GM13976 (cell line): ENCODE data around the gene NFIA.
"Not testable (repeated sequence)": the region's sequence is repeated elsewhere in the genome, so short reads cannot be mapped to it uniquely, and the experiment has no call there.

Source experiments
- DNase-seq: peaks from one replicate; pipeline ENCODE4 v3.0.0; 2012; ENCODE audit warnings: low spot score
- in situ Hi-C: fragments of 300-500 bp; cut with MboI; formaldehyde crosslinking; loops from one replicate; pipeline ENCODE4 v1.12.0; 2022; ENCODE audit warnings: low sequenced_read_pairs, mixed read lengths, inconsistent platforms; ENCODE audit not compliant: unreplicated experiment
- TF ChIP-seq, protein P1 (sequence below): IDR thresholded peaks from 2 replicates; pipeline ENCODE4 v1.5.1; 2012; ENCODE audit warnings: borderline replicate concordance, mild to moderate bottlenecking; ENCODE audit not compliant: insufficient read depth; ENCODE audit errors: extremely low read depth, missing control alignments, control extremely low read depth

Gene NFIA

DNA sequence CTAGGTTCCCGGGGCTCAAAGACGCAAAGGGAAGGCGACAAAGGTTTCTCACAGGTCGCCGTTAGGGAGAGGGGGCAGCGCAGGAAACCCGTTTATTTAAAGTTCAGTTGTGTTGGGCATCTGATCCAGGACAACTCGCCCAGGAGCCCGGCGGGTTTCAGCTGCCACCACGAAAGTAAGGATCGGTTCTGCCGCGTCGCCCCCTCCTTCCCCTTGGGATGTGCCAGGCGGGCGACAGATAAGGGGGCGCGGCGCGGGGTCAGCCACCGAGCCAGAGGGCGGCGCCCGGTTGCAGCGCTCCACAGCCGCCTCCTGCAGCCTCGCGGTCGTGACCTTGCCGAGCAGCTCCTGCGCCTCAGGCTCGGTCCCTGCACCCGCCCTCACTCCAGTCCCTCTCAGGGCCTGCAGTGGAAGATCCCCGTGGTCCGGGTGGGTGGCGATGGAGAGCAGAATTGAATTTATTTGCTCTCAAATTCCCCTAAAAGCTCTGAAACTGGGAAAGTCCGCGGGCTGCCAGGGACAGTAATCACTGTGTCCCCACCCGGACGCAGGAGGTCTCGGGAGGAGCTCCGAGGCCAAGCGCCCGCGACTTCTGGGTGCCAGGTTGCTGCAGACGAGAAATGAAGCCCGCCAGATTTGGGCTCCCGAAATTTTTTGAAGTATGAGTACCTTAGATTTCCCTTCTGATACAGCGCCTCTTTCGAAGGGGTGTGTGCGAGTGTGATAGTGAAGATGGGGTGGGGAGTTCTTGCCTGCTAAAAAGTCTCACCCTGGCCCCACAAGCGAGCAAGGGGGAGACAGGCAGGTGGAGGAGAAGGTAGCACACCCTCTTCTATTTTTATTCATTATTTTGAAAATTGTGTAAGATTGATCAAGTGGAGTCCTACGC, 28.4 kb upstream of the NFIA start:
- in situ Hi-C loops: no loop called here
- TF ChIP-seq, protein P1, sequence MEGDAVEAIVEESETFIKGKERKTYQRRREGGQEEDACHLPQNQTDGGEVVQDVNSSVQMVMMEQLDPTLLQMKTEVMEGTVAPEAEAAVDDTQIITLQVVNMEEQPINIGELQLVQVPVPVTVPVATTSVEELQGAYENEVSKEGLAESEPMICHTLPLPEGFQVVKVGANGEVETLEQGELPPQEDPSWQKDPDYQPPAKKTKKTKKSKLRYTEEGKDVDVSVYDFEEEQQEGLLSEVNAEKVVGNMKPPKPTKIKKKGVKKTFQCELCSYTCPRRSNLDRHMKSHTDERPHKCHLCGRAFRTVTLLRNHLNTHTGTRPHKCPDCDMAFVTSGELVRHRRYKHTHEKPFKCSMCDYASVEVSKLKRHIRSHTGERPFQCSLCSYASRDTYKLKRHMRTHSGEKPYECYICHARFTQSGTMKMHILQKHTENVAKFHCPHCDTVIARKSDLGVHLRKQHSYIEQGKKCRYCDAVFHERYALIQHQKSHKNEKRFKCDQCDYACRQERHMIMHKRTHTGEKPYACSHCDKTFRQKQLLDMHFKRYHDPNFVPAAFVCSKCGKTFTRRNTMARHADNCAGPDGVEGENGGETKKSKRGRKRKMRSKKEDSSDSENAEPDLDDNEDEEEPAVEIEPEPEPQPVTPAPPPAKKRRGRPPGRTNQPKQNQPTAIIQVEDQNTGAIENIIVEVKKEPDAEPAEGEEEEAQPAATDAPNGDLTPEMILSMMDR: no peak
- DNase-seq: no peak

- TF ChIP-seq, protein P1: no peak
- DNase-seq: no peak
- in situ Hi-C loops: no loop called here
Observed at GRCh38 chr1:61054601-61054993, 27.8 kb upstream of the NFIA start.

- in situ Hi-C loops: no loop called here
- no peak for DNase-seq
- TF ChIP-seq, protein P1: no peak
Observed at GRCh38 chr1:61055110-61055614, 27.2 kb upstream of the NFIA start.

- DNase-seq: no peak
- in situ Hi-C loops: no loop called here
- TF ChIP-seq, protein P1: no peak
Observed at GRCh38 chr1:61056196-61056572, 26.2 kb upstream of the NFIA start.

DNA sequence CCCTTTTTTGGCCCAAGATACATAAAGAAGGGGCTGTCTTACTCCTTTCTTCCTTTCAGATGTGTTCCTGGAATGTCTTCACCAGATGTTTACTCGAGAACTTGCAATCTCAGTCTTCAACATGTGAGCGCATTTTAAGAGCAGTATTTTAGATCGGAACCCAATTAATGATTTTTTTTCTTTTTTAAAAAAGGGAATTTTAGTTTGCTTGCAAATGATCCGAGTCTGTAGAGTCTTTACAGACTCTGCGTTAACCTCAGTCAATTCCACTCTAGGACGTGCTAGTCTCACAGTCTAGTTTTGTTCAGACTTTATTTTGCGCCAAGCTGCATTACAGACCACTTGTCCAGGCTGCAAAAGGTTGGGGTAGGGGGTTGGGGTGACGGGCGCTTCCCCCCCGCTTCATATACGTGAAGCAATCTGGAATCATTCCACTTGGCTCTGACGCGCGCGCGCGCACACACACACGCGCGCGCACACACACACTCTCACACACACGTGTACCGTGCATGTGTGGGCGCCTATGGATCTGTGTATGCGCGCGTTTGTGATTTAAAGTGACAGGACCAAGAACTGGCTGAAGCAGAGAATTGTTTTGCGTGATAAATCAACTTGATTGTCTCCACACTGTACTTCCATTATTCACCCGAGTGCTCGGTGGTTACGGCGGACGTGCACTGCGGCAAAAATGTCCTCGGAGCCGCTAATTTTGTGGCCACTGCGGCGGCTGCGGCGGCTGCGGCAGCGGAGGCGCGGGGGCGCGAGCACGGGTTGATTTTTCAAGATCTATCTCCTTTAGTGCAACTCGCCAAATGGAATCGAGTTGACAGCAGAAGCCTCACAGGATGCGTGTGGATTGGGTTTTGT, 25.6 kb upstream of the NFIA start:
- TF ChIP-seq, protein P1: no peak
- DNase-seq: no peak
- in situ Hi-C loops: no loop called here

GRCh38 chr1:61058483-61059245, 23.7 kb upstream of the NFIA start:
- in situ Hi-C loops: no loop called here
- DNase-seq: no peak
- TF ChIP-seq, protein P1: no peak

DNA sequence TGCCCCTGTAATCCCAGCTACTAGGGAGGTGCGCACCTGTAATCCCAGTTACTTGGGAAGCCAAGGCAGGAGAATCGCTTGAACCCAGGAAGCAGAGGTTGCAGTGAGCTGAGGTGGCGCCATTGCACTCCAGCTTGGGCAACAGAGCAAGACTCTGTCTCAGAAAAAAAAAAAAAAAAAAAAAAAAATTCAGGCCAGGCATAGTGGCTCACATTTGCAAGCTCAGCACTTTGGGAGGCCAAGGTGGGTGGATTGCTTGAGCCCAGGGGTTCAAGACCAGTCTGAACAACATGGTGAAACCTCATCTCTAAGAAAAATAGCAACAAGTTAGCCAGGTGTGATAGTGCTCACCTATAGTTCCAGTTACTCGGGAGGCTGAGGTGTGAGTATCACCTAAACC, 20.8 kb upstream of the NFIA start:
- in situ Hi-C loops, DNase-seq: not testable (repeated sequence)
